Natural killer cell (primary cell): ENCODE results near the gene INPP4B. TPM values are rescaled to one million over a fixed set of nuclear protein-coding genes. Genes with fewer than 3 reads are reported as not detected.

ENCODE experiments used
- ATAC-seq, 3 donors: fragments of 150-1000 bp in 2 of 3; fragments of 200-7000 bp in 1 of 3; cut with Tn5 transposase; 1 replicate in 1 of 3; 2 replicates in 2 of 3; pipeline ENCODE4 v1.10.0; 2021; ENCODE audit warnings: mild to moderate bottlenecking in 2 of 3, moderate library complexity in 2 of 3
- DNase-seq, 2 donors: peaks; one replicate each; pipeline versions ENCODE4 v3.0.0 to v3.0.0-alpha.2; 2013 to 2021; ENCODE audit warnings: mixed read lengths in 1 of 2
- H3K27ac ChIP-seq: one replicate; pipeline ENCODE4 v1.5.1; 2013; ENCODE audit warnings: mild to moderate bottlenecking, low read length
- H3K27me3 ChIP-seq: one replicate; pipeline ENCODE4 v1.6.1; 2013; ENCODE audit warnings: low read length; ENCODE audit not compliant: control insufficient read depth, insufficient read depth
- H3K36me3 ChIP-seq: one replicate; pipeline ENCODE4 v1.6.1; 2013; ENCODE audit warnings: low read length; ENCODE audit not compliant: control insufficient read depth, insufficient read depth
- H3K4me1 ChIP-seq: one replicate; pipeline ENCODE4 v1.6.1; 2013; ENCODE audit warnings: low read length; ENCODE audit not compliant: control insufficient read depth, insufficient read depth
- H3K4me3 ChIP-seq: one replicate; pipeline ENCODE4 v1.5.1; 2013; ENCODE audit warnings: low read length
- H3K9me3 ChIP-seq: one replicate; pipeline ENCODE4 v1.6.1; 2013; ENCODE audit warnings: low read length; ENCODE audit not compliant: control insufficient read depth, insufficient read depth
- H3K27ac Mint-ChIP-seq, 2 donors: one replicate each; pipeline ENCODE4 v1.8.0; 2022; ENCODE audit warnings: mild to moderate bottlenecking in 2 of 2, mixed read lengths in 2 of 2, moderate library complexity in 1 of 2
- H3K27me3 Mint-ChIP-seq, 2 donors: one replicate each; pipeline ENCODE4 v1.8.0; 2022; ENCODE audit warnings: low read depth in 2 of 2, mixed read lengths in 2 of 2
- H3K36me3 Mint-ChIP-seq: one replicate; pipeline ENCODE4 v1.8.0; 2022; ENCODE audit warnings: mixed read lengths
- H3K4me1 Mint-ChIP-seq, 2 donors: one replicate each; pipeline ENCODE4 v1.8.0; 2022; ENCODE audit warnings: mixed read lengths in 2 of 2
- H3K4me3 Mint-ChIP-seq: one replicate; pipeline ENCODE4 v1.8.0; 2022; ENCODE audit warnings: mild to moderate bottlenecking, moderate library complexity, mixed read lengths
- H3K9me3 Mint-ChIP-seq, 2 donors: one replicate each; pipeline ENCODE4 v1.8.0; 2022; ENCODE audit warnings: mixed read lengths in 2 of 2
- WGBS: methylation state at CpG from one replicate; pipeline ENCODE4 v1.1.7; 2013; ENCODE audit warnings: missing lambda C conversion rate; ENCODE audit not compliant: insufficient coverage; 5-methylcytosine and 5-hydroxymethylcytosine counted together
- intact Hi-C: fragments of 100-400 bp; cut with micrococcal nuclease; formaldehyde crosslinking; loops from one replicate; pipeline ENCODE4 v1.14.2; 2022
- total RNA-seq, 4 donors: library from RNA; stranded (reverse); fragments of 120-200 nt in 1 of 4; gene quantifications; one replicate each; pipeline versions ENCODE4 v1.2.3 to v1.2.4, GENCODE V29; 2013 to 2022
- TF ChIP-seq, protein P1 (sequence below): fragments of 200-600 bp; IDR thresholded peaks from one replicate; pipeline ENCODE4 v1.8.0; 2022; ENCODE audit warnings: antibody characterized with exemption

Gene INPP4B
- total RNA-seq, 3 donors from 2014 or later (not counting 1 experiment from before 2014, with no cell fraction given): 2.4 to 6.2 (median 4.5) TPM

DNA sequence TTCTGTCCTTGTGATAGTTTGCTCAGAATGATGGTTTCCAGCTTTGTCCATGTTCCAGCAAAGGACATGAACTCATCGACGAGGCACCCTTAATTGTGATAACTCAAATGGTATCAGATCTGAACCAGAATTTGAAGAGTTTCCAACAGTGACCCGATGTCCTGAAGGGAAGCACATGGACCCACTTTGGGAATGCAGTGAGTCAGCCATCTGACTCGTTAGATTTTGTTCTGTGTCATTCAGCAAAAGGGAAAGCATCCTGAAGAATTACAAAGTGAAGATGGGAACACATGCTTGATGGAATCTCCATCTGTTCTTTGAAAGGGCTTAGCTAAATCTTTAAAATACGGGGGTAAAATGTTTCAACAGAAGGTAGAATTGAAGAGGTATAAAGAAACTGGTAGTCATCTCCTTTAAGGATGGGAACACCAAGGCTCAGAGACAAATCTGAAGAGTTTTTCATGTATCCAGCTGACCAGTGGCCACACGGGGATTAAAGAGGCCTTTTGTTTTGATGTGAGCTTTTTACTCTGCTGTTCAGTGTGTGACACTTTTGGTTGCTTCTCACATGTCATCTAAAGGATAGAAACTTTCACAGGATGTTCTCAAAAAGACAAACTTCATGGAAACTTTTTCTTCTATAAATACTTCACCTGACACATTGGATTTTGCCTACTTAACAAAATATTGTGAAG, 393.8 kb downstream of the INPP4B start:
- H3K27me3 ChIP-seq: no peaks in the 10 kb centered on the region
- no peak overlapping the region for H3K27ac ChIP-seq
- no peaks in the 10 kb centered on the region for H3K9me3 ChIP-seq
- intact Hi-C loops: no loop called here
- no peak overlapping the region for H3K4me3 ChIP-seq
- DNase-seq (no peak), ATAC-seq (no peak)
- Mint-ChIP-seq H3K4me3 (no peak overlapping the region), H3K27ac (no peak overlapping the region), H3K36me3 (no peaks in the 10 kb centered on the region), H3K4me1 (no peaks in the 10 kb centered on the region), H3K9me3 (peaks cover 0 to 4% of the 10 kb centered on the region in 2 donors), H3K27me3 (no peaks in the 10 kb centered on the region)
- no peaks in the 10 kb centered on the region for H3K36me3 ChIP-seq
- no peaks in the 10 kb centered on the region for H3K4me1 ChIP-seq
- TF ChIP-seq, protein P1, sequence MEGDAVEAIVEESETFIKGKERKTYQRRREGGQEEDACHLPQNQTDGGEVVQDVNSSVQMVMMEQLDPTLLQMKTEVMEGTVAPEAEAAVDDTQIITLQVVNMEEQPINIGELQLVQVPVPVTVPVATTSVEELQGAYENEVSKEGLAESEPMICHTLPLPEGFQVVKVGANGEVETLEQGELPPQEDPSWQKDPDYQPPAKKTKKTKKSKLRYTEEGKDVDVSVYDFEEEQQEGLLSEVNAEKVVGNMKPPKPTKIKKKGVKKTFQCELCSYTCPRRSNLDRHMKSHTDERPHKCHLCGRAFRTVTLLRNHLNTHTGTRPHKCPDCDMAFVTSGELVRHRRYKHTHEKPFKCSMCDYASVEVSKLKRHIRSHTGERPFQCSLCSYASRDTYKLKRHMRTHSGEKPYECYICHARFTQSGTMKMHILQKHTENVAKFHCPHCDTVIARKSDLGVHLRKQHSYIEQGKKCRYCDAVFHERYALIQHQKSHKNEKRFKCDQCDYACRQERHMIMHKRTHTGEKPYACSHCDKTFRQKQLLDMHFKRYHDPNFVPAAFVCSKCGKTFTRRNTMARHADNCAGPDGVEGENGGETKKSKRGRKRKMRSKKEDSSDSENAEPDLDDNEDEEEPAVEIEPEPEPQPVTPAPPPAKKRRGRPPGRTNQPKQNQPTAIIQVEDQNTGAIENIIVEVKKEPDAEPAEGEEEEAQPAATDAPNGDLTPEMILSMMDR: no peak
- 90% methylated on average over 6 of the region's 6 CpGs for WGBS

DNA sequence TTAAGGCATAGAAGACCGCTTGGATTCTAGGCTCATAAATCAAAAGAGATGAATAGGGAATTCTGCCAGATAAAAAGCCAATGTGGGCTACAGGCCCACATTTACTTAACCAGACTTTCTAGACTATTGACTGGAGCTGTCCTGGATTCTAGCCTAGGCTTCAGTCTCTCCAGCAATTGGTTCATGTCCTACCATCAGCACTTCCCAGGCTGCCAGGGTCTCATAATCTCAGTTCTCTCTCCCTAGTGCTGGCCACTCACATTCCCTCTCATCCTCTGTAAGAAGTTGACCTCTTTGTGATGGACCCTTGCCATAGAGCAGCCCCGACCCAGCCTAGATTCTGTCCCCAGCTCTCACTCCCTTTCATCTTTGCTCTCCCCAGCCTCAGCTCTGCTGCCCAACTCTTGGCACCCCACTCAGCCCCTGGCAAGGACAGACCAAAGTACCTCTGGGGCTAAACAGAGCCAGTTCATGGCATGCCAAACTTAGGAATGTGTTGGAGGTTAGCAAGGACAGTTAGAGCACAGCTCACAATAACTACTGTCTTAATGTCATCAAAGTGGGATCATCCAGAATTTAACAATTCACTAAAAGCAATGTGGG, 396.2 kb downstream of the INPP4B start:
- H3K9me3 Mint-ChIP-seq: peaks cover 0 to 4% of the 10 kb centered on the region in 2 donors
- Histone ChIP-seq H3K4me3 (no peak overlapping the region), H3K4me1 (no peaks in the 10 kb centered on the region), H3K27ac (no peak overlapping the region), H3K27me3 (no peaks in the 10 kb centered on the region), H3K36me3 (no peaks in the 10 kb centered on the region), H3K9me3 (no peaks in the 10 kb centered on the region)
- no peak overlapping the region for H3K27ac Mint-ChIP-seq
- H3K4me1 Mint-ChIP-seq: no peaks in the 10 kb centered on the region
- no peaks in the 10 kb centered on the region for H3K36me3 Mint-ChIP-seq
- intact Hi-C loops: no loop called here
- no peak for DNase-seq
- 97% methylated on average over 2 of the region's 2 CpGs for WGBS
- H3K4me3 Mint-ChIP-seq: no peak overlapping the region
- no peak for ATAC-seq
- H3K27me3 Mint-ChIP-seq: no peaks in the 10 kb centered on the region
- TF ChIP-seq, protein P1: no peak

DNA sequence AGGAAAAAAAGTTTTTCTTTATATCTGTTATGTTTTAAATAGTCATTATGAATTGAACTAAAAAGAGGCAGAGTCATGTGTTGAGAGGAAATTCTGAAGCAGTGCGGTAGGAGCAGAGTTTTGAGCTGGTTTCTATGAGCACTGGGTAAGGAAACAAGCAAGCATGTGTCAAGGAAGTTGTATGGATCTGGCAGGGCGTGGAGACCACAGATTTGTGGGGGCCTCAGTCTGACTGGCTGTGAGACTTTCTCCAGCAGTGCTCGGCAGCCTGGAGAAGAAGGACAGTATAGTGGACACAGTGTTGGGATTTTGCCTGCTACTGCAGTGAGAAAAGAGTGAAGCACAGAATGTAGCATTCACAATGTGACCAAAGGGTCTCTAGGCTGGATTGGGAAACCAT, 399.1 kb downstream of the INPP4B start:
- H3K9me3 Mint-ChIP-seq: peaks cover 4 to 9% of the 10 kb centered on the region in 2 donors
- DNase-seq (no peak), ATAC-seq (no peak)
- H3K27ac Mint-ChIP-seq: no peak overlapping the region
- Histone ChIP-seq H3K4me1 (no peaks in the 10 kb centered on the region), H3K27me3 (no peaks in the 10 kb centered on the region), H3K27ac (no peak overlapping the region), H3K9me3 (no peaks in the 10 kb centered on the region), H3K4me3 (no peak overlapping the region), H3K36me3 (no peaks in the 10 kb centered on the region)
- H3K36me3 Mint-ChIP-seq: no peaks in the 10 kb centered on the region
- no peaks in the 10 kb centered on the region for H3K4me1 Mint-ChIP-seq
- no peak overlapping the region for H3K4me3 Mint-ChIP-seq
- 34% methylated on average over 3 of the region's 3 CpGs for WGBS
- intact Hi-C loops: no loop called here
- H3K27me3 Mint-ChIP-seq: no peaks in the 10 kb centered on the region
- TF ChIP-seq, protein P1: no peak
